ENCODE measurements around the gene KCNH1.
"Not testable (repeated sequence)": the region's sequence is repeated elsewhere in the genome, so short reads cannot be mapped to it uniquely, and the experiment has no call there.

KCNH1 gene

GRCh38 chr1:210674151-210674550 is 459.8 kb downstream of the KCNH1 start:
- DNase-seq: no peak

GRCh38 chr1:210669951-210670350 is 464.0 kb downstream of the KCNH1 start:
- DNase-seq: no peak

- DNase-seq: no peak
Observed at GRCh38 chr1:210663730-210664573, 470.0 kb downstream of the KCNH1 start.

- DNase-seq: no peak
Observed at GRCh38 chr1:210662291-210663050, 471.5 kb downstream of the KCNH1 start.

GRCh38 chr1:210661520-210661919 is 472.4 kb downstream of the KCNH1 start:
- DNase-seq: not testable (repeated sequence)

- DNase-seq: no peak
Observed at GRCh38 chr1:210657806-210658205, 476.1 kb downstream of the KCNH1 start.

GRCh38 chr1:210655511-210655910 is 478.4 kb downstream of the KCNH1 start:
- no peak for DNase-seq

GRCh38 chr1:210654176-210654981 is 479.6 kb downstream of the KCNH1 start:
- DNase-seq: no peak

- DNase-seq: no peak
Observed at GRCh38 chr1:210653771-210654170, 480.2 kb downstream of the KCNH1 start.

- no peak for DNase-seq
Observed at GRCh38 chr1:210652329-210652954, 481.5 kb downstream of the KCNH1 start.

- no peak for DNase-seq
Observed at GRCh38 chr1:210650403-210650802, 483.5 kb downstream of the KCNH1 start.

- no peak for DNase-seq
Observed at GRCh38 chr1:210648588-210649269, 485.2 kb downstream of the KCNH1 start.

- DNase-seq: no peak
Observed at GRCh38 chr1:210647406-210648333, 486.3 kb downstream of the KCNH1 start.

- no peak for DNase-seq
Observed at GRCh38 chr1:210646258-210646616, 487.7 kb downstream of the KCNH1 start.

- no peak for DNase-seq
Observed at GRCh38 chr1:210645582-210646257, 488.2 kb downstream of the KCNH1 start.

GRCh38 chr1:210641582-210641981 is 492.4 kb downstream of the KCNH1 start:
- DNase-seq: no peak

GRCh38 chr1:210635108-210635507 is 498.8 kb downstream of the KCNH1 start:
- no peak for DNase-seq

- DNase-seq: no peak
Observed at GRCh38 chr1:210633636-210634035, 500.3 kb downstream of the KCNH1 start.

- DNase-seq: no peak
Observed at GRCh38 chr1:210633140-210633539, 500.8 kb downstream of the KCNH1 start.

- DNase-seq: no peak
Observed at GRCh38 chr1:210631399-210631798, 502.5 kb downstream of the KCNH1 start.

GRCh38 chr1:210629276-210629675 is 504.7 kb downstream of the KCNH1 start:
- no peak for DNase-seq

Measured in KG1 (cell line).